Stimulated activated CD4-positive, alpha-beta T cell treated with anti-CD3 and anti-CD28 coated beads, Interleukin-4, amount 100 ng/mL, for 1 hour (primary cell): ENCODE results near the gene IFI30.
A peak's percentile ranks its signal among the peaks of the same experiment; 100 is the strongest.
"Not testable (repeated sequence)": the region's sequence is repeated elsewhere in the genome, so short reads cannot be mapped to it uniquely, and the experiment has no call there.

Source experiments
- DNase-seq: peaks from one replicate; pipeline ENCODE4 v3.0.0-alpha.2; 2020

IFI30 gene

DNA sequence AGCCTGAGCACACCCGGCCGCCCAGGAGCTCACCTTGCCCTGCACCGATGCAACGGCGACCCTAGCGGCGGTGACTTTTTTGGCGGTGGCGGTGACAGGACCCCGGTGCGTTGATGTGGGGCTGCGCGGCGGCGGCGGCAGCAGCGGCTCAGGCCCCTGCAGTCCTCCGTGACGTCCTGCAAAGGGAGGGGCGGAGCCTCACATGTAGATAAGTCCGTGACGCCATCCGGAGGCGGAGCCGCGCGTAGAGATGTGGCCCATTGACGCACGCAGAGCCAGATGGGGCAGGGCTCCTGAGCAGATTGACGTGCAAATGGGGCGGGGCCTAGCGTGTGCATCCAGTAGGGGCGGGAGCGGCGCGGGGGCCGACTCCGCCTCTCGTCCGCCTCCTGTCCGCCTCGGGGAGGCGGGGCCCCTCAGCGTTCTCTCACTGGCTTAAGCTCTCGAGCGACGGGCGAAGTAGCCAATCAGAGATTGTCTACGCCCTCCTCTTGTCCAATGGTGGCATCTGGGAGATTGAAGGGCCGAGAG is 30.3 kb downstream of the IFI30 start, which contains the start of gene RAB3A:
Gene RAB3A (minus strand): TSS at position 180 of the 531 bp plus-strand sequence. CDS start 1,302 bp downstream, outside the sequence.
- DNase-seq, result peak; percentile 99

DNA sequence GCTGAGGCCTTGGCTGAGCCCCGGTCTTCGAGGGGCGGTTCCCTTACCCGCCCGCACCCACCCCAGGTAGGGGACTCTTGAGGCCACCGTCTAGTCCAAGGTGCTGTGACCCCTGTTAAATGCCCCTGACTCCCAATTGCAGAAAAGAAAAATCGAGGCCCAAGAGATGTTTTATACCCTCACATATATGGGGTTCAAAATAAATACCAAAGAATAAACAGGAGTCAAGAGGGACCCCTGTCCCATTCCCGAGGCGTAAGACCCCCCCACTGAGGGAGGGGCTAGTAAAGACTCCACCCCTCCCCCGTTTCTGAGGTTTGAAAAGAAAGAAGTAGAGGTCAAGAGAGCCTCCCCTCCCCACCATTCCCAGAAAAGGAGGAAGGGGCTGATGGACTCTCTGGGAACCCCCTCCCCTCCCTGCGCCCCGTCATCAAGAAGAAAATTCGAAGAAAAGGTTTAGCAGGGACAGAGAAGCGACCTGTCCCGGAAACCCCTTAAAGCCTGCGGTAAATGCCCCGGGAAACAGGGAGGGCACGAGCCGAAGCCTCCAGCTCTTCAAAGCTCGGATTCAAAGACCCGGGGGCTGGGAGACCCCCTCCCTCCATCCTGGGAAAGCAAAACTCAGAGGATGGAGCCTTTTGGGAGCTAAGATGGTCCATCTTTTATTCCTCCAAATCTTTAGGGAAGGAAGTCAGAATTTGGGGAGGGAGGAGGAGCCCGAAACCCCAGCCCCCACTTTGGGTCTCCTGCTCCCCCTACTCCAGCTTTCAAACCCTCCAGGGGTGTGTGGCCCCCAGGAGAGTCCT is 31.0 kb downstream of the IFI30 start:
- DNase-seq, result peak; percentile 48

DNA sequence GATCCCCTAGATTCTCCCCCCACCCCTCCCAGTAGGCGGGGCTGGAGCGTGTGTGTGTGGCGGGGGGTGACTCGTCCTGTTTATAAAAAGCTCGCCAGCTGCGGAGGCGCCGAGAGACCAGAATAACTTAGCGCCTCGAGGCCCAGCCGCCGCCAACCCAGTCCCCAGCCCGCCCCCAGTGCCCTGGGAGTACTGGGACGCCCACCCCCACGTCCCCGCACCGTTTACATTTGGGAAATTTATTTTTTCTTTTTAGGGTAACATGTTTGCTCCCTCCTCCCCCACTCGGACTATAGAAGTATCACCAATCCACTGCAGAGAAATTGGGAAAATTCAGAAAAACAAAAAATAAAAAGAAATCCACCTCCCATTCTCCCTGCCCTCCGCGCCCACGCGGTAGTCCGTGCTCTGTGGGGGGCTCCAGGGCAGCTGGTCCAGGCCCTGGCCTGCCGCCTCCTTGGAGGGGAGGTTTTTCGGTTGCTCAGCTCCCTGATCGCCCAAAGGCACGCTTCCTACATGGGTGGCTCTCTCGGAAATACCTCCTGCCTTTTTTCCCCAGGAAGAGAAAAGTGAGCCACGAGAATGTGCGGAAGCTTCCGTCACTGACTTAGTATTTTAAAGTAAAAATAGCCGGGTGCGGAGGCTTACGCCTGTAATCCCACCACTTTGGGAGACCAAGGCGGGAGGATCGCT is 31.7 kb downstream of the IFI30 start:
- peak; percentile 58 for DNase-seq

DNA sequence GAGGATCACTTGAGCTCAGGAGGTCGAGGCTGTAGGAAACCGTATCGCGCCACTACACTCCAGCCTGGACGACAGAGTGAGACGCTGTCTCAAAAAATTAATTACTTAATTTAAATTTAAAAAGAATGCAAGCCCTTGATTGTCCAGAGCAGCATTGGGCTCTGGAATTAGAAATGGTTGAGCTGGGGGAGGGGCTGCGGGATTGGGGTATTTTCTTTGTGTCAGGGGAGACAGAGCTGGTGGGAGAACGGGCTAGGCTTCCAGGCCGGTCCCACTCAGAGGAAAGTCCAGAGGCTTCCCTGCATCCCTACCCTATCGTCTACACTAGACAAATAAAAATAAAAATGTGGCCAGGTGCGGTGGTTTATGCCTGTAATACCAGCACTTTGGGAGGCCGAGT is 32.4 kb downstream of the IFI30 start:
- DNase-seq, result no peak

DNA sequence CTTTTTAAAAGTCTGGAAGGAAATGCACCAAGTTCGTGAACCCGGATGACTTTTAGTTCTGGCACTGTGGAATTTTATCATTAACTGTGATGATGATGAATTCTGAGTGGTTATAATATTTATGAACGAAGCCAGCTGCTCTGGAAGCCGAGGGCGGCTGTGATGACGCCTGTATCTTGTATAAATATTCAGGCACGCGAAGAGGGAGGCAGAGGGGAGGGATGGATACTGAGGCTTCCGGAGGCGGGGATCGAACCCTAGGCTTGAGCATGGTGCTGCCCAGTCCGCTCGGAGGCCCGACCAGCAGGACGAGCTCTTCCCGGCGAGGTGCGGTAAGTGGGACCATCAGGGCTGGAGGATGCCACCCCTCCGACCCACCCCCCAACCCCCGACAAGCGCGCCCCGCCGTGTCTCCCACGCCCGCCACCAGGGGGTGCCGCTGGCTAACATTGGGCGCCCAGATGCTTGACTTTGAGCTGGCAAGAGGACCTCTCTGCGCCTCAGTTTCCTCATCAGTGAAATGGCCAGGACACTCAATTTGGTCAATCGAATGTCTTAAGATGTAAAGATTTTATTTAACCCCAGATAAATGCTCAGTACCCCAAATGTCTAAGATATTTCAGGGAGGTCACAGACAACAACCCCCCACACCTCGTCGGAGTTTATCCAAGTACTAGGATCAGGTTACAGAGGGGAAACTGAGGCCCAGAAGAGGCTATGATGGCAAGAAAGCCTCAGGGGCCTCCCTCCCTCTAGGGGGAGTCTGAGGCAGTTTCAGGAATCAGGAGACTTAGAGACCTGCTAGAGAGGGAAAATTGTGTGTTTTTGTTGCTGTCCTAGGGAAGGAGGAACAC is 34.7 kb downstream of the IFI30 start:
- peak; percentile 63 for DNase-seq

DNA sequence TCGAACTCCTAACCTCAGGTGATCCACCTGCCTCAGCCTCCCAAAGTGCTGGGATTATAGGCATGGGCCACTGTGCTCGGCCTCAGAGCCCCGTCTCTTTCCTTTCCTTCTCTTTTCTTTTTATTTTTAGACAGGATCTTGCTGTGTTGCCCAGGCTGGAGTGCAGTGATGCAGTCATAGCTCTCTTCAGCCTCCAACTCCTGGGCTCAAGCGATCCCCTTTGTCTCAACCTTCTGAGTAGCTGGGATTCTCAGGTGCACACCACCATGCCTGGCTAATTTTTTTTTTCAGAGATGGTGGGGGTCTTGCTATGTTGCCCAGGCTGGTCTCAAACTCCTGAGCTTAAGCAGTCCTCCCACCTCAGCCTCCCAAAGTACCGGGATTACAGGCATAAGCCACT is 36.3 kb downstream of the IFI30 start:
- DNase-seq, result not testable (repeated sequence)

DNA sequence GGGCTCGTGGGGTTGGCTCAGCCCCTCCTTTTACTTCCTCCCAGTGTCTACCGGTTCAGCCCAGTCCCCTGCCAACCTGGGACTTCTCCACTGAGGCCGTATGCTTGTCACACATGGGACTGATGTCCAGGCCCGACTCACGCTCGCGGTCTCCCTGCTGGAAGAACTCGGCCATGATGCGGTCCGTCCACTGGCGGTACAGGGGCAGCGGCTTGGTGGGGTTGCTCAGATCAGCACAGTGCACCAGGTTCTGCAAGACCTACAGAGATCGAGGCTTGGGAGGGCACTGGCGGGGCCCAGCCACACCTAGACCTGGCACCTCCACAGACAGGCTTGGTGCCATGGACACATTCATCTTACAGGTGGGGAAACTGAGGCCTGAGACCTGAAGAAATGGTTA is 38.1 kb downstream of the IFI30 start:
- DNase-seq, result no peak

DNA sequence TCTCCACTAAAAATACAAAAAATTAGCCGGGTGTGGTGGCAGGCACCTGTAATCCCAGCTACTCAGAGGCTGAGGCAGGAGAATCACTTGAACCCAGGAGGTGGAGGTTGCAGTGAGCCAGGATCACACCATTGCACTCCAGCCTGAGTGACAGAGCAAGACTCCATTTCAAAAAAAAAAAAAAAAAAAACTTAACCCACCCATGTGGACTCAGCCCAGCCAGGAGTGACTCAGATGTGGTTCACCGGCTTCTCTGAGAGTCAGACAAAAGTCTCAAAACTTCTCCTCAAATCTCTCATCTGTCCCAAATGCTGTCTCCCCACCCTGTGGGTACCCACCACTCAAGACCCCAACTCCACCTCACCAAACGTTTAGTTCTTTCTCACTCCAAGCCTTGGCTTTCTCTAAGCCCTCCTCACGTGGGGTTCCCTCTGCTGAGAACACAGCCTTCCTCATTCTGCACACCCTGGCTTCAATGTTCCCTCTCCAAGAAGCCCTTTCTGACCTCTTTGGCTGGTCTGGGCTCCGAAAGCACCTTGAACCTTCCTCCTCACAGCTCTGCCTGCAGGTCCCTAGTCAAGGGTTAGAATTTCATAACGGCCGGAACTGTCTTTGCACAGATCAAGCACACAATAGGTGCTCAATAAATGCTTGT is 41.3 kb downstream of the IFI30 start:
- no peak for DNase-seq

DNA sequence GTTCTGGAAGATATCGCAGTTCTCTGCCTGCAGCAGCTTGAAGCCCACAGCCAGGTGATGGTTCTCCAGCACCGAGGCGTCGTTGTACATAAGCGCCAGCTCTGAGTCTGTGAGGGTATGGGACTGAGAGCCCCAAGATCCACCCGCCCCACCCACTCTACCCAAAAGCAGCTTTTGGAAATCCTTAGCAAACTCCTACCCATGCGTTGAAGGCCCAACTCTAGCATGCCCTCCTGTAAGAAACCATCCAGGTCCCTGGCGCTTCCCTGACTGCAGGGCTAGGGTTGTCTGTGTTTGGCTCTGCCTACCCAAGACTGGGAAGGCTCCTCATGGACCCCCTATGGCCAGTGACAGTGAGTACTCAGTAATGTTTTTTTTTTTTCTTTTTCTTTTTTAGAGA is 43.2 kb downstream of the IFI30 start:
- no peak for DNase-seq

DNA sequence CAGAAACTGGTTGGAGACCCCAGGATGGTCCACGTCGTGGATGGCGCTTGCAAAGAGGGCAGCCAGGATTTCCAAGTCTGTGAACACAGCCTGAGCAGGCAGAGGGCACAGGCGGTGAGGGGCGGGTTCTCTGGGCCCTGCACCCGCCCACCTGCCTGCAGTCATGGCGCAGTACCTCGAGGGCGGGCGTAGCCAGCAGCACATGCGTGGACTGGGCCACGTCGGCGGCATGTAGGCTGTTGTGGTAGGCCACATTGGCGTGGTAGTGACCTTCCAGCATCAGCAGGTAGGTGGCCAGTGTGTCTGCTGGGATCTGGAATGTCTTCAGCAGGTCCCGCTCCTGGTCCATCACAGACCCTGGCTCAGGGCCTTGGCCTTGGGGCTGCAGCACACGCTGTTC is 44.5 kb downstream of the IFI30 start:
- DNase-seq, result no peak

DNA sequence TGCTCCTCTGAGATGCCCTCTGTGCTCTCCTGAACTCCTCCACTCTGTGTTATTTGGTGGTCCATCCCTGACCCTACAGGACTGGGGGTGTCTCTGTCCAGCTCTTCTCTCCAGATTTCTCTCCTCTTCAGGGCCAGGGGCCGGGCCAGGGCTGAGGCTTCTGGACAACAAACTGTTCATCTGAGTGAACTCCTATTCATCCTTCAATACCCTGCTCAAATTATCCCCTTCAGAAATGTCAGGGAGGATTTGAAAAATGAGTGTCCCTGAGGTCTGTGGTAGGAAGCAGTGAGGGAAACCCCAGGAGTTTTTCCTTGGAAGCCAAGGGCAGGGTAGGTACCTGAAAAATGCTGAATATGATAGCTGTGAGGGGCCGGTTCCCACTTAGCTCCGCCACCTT is 45.0 kb downstream of the IFI30 start:
- DNase-seq, result no peak

DNA sequence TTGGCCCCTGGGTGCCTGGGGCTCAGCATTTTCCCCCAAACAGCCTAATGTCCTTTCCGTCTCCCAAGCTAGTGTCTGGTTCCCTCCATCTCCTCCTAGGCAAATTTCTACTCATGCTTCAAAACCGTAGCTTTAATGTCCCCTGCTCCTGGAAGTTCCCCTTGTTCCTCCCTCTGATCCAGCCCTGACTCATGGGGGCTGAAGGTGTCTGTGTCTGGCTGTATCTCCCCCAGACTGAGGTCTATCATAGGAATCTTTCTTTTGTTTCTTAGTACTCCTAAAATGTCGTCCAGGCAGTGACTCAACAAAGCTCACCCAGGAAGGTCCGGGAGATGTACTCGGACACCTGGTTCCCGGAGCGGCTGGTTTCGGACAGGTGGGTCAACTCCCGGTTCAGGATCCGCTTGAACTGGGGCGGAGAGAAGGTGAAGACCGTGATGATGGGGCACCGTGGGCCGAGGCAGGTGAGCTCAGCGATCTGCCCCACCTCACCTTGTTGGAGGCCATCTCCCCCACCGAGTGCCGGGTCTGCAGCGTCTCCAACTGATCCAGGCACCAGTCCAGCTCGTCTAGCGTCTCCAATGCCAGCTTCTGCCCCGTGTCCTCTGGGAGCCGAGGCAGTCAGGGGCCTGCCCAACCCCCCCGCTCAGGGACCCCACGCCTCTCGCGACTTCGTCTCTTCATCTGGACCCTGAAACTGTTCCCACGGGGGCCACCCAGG is 46.5 kb downstream of the IFI30 start:
- DNase-seq, result no peak

DNA sequence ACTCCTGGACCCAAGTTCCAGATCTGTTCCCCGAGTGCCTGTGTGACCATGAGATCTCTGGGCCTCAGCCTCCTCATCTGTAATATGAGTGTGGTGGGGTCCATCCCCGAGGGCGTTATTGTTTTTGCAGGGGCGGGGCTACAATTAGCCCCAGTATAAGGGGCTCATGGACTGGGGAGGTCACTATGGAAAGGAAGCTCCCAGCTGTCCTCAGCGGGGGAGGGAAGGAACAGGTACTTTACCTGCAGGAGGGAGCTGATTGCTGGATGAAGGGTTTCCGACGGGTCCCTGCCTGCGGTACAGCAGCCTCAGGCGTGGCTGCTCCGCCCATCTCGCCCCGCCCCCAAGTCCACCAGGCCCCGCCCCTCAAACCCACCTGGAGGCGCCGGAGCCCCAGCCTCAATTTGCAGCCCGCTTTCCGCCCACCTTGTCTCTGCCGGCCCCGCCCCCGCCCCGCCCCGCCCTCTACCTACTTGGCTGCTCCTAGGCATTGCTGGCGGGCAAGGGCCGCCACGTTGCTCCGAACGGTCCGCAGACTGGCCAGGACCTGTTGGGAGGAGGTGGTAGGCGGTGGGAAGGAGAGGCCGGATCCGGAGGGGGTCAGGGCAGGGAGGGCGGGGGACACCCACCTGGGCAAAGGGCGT is 47.1 kb downstream of the IFI30 start:
- DNase-seq, result no peak

DNA sequence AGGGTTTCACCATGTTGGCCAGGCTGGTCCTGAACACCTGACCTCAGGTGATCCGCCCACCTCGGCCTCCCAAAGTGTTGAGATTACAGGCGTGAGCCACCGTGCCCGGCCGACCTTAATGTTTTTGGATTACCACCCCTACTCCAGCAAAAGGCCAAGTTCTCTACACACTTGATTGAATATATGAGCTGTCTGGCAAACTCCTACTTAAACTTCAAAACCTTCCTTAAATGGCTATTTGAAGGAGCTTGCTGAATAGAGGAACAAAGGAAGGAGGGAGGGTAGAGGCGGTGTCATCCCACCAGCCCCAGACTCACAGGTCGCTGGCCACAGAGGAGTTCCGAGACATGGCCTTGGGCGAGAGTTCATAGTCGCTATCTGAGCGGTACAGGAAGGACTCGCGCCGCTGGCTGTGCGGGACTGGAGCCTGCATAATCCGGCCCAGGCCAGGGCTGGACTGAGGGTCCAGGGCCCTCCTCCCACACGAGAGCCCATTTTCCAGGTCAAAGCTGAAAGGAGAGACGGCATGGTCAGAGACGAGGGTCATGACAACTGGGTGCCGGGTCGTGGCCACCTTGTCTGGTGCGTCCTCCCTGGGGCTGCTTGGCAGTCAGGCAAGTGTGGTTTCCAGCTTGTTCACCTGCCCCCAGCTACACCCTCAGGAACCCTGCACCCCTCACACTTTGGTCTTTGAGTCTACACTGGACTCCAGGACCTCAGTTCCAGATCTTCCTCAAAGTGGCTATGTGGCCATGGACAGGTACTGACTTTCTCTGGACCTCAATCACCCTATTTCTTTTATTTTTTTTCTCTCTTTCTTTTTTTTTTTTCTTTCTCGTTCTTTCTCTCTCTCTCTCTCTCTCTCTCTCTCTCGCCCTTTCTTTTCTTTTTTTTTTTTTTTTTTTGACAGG is 48.5 kb downstream of the IFI30 start:
- DNase-seq, result no peak

DNA sequence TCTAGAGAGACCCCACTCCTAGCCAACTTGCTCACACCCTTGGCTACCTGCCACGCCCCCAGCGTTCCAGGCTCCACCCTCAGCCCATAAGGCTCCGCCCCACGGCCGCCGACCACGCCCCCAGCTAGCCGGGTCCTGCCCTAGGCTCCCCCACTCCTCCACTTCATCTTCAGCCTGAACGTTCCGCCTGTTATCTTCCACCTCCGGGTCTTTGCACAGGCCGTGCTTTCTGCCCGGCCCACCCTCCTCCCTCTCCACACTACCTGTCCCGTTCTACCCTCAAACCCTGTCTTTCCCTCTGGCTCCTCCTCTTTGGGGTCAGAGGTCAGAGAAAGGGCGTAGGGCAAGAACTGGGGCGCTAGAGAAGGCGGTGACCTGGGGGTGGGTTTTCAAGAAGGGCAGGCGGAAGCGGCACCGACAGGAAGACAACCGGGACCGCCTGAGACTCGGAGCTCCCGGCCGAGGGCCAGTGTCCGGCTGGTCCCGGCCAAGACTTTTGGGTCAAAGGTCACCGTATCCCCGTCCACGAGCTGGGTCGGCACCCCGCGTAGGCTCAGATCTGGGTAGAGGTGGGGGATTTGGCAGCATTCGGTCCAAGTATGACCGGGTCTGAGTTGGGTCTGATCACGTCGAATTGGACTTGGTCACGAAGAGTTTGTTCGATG is 50.4 kb downstream of the IFI30 start:
- peak; percentile 34 for DNase-seq

DNA sequence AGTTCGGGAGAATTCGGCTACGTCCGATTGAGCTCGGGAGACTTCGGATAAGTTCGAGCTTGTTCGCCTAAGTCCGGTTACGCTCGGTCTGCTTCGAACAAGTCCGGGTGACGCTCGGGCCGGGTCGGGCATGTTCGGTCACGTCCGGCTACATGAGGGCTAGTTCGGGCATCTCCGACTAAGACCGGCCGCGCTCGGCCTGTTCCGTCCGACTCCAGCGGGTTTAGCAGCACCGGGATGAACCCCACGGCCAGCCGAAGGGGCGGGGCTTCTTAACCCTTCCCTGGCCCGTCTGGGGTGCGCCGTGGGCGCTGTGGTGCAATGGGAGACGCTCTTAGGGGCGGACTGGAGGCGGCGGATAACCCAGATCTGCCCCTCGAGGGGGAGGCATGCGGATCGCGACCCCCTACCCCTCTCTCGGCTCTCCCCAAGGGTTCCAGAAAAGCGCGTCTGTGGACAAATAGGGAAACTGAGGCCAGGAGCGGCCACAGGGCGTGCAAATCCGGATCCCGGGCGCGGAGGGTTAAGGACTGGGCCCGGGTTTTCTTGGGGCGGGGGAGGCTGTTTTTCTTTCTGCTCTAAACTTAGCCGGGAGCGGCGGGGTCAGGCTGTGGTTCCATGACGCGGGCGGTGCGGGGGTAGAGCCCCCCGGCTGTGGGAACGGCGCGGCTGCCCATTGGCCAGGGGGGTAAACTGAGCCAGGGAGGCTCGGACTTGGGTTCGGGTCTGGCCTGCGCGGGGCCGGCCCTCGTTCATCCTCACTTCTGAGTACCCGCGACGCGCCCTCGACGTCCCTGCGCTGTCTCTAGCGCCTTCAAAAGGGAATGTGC is 51.1 kb downstream of the IFI30 start:
- DNase-seq, result peak; percentile 87

DNA sequence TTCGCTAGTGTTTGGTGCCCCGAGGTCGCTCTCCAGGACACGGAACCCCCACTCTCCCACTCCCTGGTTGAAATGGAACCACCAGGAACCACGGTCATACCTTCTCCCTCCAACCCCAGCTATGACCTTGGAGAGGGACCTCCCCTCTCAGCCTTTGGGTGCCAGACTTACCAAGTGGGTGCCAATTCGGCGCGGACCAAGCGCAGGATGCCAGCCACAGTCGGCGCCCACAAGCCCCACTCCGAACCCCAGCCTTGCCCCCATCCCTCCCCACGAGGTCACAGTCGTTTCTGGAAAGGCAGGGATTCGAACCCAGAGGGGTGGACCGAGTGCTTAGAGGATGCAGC is 51.7 kb downstream of the IFI30 start:
- no peak for DNase-seq

DNA sequence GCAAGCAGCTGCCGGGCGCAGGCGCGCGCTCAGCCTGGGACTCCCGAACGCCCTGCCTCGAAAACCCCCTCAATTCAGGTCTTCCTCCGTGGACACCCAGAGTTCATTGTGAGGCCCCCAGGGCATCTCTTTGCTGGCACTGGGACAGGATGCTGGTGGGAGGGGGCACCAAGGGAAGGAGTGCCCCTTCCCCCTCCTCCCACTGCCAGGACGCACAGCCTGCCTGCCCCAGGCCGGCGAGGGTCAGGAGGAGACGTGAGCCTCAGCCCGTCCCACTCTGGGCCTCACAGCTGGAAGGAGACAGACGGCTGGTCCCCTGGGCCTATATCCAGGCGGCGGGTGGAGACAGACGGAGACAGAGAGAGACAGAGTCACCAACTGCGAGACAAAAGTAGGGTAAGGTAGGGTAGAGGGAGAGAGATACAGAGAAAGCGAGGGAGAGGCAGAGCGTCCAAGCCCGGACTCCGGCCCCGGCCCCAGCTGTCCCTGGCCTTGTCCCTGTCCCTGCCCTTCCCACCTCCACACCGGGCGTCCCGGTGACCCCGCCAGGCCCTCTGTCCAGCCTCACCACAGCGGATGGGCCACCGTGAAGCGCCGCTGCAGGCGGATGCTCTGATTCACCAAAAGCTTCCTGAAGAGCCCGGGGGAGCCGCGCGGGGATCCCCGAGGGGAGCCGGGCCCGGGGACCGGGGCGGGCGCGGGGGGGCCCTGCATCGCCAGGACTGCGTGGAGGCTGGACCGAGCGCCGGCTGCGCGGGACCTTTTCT is 52.3 kb downstream of the IFI30 start, which contains the start of gene PDE4C:
Gene PDE4C (minus strand): TSS at position 737 of the 767 bp plus-strand sequence. CDS start 23 bp downstream, at position 714.
- no peak for DNase-seq
